Head of caudate nucleus (tissue), 42 donors: ENCODE results near the gene BPIFA2.
"Not testable (repeated sequence)": the region's sequence is repeated elsewhere in the genome, so short reads cannot be mapped to it uniquely, and the experiment has no call there.

ENCODE experiments used
- DNase-seq, 42 donors: peaks; one replicate each; pipeline versions ENCODE4 v3.0.0 to v3.0.0-alpha.2; 2020 to 2021; ENCODE audit warnings: mixed read lengths in 7 of 42
- intact Hi-C: fragments of 100-400 bp; cut with DNase I; formaldehyde crosslinking; loops from one replicate; pipeline ENCODE4 v1.15.0; 2022

Gene BPIFA2, protein sequence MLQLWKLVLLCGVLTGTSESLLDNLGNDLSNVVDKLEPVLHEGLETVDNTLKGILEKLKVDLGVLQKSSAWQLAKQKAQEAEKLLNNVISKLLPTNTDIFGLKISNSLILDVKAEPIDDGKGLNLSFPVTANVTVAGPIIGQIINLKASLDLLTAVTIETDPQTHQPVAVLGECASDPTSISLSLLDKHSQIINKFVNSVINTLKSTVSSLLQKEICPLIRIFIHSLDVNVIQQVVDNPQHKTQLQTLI

DNA sequence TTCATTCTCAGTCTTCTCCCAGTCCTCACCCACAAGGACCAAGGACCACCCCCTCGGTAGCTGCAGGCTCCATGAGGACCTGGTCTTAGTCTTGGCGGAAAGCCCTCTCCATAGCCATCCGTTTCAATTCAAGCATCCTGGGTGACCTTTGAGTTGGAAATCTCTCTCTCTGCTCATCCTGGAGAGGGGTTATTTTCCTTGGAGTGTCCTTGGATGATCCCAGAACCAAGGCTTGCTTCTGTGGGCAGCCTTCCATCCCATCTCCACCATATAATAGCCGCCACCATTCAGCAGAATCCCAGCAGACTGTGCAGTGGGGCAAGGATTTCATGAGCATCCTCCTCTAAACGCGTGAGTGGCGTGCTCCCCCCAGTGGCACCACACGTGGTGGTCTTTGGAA, at the start of gene BPIFA2:
Gene BPIFA2 (plus strand): TSS at position 301 of the 400 bp plus-strand sequence. CDS start 987 bp downstream, outside the sequence.
- no peak for DNase-seq
- intact Hi-C loops = no loop called here

DNA sequence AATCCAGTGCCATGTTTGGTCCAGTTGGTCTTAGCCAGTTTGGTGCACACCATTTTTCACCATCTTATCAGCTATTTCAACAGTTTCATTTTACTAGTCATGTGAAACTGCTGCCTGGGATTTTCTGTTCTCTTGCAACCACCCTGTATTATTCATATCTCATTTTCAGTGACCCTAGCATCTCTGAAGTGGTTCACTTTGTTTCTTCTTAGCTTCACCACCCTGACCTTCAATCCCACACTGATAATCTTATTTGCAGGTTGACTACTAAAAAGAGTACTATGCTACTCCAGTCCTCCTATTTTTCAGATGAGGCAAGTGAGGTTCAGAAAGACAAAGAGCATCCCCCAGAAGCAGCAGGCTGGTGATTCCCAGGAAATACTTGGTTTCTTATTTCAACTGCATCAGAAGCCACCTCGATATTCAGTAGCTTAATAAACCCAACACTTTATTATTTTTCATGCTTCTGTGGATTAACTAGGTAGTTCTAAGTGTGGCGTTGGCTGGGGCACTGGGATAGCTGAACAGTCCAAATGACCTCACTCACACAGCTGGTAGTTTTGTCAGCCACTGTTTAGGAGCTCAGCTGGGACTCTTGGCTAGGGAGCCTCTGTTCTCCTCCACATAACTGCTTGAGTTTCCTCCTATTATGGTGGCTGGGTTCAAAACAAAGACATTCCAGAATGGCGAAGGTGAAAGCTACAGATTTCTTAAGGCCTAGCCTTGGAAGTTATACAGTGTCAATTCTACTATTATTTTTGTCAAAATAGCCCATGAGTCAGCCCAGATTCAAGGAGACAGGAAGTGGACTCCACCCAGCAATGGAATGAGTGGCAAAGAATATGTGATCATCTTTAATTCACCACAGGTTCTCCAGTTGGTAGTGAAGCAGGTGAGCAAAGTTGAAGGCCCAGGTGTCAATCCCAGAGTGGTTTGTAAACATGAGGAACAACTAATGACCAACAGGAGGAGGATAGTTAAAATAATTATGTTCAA, 47.9 kb upstream of the BPIFA2 start:
- intact Hi-C loops = loop anchor here (10.0 kb wide), 1 partner anchor 75 kb away; no protein-coding TSS in a partner anchor
- DNase-seq = no peak

DNA sequence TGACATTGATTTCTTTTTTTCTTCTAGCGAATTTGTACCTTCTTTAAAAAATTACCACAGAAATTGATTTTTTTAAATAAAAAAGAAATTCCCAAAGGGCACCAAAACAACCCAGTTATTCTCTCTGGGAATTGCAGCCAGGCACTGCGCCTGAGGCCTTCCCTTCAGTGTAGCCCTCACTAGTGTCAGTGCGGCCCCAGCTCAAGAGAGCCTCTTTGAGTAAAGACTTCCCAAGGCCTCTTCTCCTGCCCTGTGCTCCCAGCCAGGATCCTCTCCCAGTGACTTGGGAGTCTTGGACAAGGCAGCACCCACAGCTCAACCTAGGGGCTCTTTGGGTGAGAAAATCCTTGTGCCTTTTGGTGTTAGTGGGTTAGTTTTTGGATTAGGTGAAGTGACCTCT, 47.0 kb upstream of the BPIFA2 start:
- no peak for DNase-seq
- intact Hi-C loops = loop anchor here (10.0 kb wide), 1 partner anchor 74 kb away; no protein-coding TSS in a partner anchor

DNA sequence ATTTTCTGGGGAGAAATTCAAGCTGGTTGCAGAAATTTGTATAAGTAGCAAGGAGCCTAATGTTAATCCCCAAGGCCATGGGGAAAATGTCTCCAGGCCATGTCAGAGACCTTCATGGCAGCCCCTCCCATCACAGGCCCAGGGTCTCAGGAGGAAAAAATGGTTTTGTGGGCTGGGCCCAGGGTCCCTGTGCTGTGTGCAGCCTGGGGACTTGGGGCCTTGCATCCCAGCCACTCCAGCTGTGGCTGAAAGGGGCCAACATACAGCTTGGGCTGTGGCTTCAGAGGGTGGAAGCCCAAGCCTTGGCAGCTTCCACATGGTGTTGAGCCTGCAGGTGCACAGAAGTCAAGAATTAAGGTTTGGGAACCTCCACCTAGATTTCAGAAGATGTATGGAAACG, 45.7 kb upstream of the BPIFA2 start:
- not testable (repeated sequence) for DNase-seq
- intact Hi-C loops = loop anchor here (10.0 kb wide), 1 partner anchor 73 kb away; no protein-coding TSS in a partner anchor

DNA sequence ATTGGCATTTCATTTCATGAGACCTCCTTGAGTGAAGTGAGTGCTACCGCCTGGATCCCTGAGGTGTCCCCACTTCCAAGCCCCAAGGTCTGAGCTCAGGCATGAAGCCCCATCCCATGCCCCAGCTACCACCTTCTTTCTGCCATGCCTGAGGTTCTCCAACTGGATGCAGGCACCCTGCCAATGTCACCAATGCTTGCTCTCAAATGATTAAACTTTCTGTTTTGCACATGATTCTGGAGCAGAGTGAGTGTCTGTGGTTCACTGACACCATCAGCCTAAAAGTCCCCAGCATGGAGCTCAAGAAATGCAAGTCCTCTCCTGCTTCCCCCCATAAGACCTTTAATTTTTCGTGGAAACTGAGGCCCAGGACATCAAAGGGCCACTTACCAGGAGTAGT, 43.7 kb upstream of the BPIFA2 start:
- intact Hi-C loops = loop anchor here (10.0 kb wide), 1 partner anchor 71 kb away; no protein-coding TSS in a partner anchor
- DNase-seq = no peak

DNA sequence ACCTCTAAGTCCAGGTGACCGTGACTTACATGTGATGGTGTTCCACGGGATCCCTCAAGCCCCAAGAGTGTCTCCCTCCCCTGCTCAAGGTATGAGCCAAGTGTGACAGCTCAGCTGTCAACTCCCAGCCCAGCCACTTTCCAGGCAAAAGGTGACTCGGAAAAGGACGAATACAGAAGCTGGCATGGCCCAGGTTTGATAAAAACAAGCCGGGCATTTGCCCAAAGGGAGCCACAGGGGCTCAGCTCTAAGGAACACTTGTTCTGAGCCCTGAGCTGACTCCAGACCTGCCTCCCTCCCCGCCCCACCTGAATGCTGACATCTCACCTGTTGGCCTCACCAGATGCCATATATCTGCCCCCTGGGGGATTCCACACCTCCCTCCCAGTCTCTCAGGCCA, 43.0 kb upstream of the BPIFA2 start:
- intact Hi-C loops = loop anchor here (10.0 kb wide), 1 partner anchor 70 kb away; no protein-coding TSS in a partner anchor
- DNase-seq = no peak

DNA sequence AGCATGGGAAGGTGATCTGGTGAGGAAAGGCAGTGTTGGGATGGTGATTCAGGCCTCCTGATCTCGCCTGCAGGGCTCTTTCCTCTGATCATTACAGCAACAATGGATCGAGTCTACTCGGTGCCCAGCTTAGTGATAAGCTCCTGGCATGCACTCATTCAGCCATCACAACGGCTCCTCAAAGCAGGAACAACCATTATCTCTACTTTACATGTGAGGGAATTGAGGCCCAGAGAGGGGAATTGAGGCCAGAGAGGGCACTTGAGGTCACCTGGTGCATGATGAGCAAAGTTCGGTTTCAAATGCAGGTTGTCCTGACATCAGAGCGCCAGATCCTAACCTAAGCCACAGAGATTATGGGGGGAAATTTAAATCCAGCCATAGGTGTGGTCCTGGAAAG, 42.0 kb upstream of the BPIFA2 start:
- intact Hi-C loops = loop anchor here (10.0 kb wide), 1 partner anchor 69 kb away; no protein-coding TSS in a partner anchor
- no peak for DNase-seq

DNA sequence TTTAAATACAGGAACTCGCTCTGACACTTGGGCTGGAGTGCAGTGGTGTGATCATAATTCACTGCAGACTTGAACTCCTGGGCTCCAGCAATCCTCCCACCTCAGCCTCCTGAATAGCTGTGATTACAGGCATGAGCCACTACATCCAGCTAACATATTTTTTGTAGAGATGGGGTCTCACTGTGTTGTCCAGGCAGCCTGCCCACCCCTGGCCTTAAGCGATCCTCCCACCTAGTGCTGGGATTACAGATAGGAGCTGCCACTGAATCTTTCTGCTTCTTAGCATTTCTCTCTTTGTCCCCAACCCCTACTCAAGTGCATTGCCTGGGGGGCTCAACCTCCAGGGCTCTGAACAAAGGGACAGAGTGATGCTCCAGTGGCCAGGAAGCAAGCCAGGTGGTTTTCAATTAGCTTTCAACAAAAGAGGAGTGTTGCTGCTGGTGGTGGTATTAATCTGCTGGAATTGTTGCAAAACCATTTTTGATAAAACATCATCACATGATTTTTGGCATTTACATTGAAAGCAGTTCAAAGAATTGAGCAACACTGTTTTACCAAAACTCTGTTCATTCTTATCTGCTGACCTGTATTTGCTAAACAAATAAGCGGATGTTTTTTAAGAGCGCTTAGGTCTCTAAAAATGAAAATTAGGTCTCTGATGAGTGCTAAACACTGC, 40.4 kb upstream of the BPIFA2 start:
- intact Hi-C loops = loop anchor here (10.0 kb wide), 1 partner anchor 67 kb away; no protein-coding TSS in a partner anchor
- no peak for DNase-seq

DNA sequence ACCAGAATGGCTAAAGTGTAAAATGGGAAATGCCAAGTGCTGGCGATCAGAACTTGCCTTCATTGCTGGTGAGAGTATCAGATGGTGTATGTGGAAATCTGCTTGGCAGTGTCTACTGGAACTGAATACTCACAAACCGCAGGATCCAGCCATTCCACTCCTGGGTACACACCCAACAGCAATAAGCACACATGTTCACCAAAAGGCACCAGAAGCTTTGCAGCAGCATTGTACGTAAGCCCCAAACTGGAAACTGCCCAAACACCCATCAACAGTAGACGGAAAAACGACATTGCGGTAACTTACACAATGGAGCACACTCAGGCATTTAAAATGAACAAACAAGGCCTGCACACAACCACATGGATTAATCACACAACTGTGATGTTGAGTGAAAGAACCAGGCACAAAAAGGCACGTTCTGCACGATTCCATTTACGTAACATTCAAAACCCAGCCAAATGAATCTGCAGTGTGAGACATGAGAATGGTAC, 37.3 kb upstream of the BPIFA2 start:
- intact Hi-C loops = no loop called here
- DNase-seq = no peak

DNA sequence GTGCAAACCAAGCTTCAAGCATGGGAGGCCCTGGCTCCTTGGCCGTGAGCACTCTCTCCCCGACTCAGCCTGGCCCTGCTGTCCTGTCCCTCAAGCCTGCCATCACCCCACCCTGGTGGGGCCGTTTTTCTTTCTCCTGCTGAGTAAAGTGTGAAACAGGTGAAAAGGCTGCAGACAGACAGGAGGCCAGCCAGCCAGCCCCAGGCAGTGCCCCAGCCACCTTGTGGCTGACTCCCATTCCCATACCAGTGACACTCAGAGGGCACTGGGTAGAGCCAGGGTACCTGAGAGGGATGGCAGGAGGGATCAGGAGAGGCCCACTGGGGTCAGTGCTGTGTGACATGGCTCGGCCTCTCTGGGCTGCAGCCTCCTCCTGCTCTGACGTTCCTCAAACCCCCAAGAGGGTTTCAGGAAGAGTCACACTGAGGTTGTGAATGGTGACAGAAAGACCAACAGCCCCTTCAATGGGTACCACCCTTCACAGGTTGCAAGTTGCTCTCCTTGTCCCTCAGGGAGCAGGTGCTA, 35.9 kb upstream of the BPIFA2 start:
- no peak for DNase-seq
- intact Hi-C loops = no loop called here

DNA sequence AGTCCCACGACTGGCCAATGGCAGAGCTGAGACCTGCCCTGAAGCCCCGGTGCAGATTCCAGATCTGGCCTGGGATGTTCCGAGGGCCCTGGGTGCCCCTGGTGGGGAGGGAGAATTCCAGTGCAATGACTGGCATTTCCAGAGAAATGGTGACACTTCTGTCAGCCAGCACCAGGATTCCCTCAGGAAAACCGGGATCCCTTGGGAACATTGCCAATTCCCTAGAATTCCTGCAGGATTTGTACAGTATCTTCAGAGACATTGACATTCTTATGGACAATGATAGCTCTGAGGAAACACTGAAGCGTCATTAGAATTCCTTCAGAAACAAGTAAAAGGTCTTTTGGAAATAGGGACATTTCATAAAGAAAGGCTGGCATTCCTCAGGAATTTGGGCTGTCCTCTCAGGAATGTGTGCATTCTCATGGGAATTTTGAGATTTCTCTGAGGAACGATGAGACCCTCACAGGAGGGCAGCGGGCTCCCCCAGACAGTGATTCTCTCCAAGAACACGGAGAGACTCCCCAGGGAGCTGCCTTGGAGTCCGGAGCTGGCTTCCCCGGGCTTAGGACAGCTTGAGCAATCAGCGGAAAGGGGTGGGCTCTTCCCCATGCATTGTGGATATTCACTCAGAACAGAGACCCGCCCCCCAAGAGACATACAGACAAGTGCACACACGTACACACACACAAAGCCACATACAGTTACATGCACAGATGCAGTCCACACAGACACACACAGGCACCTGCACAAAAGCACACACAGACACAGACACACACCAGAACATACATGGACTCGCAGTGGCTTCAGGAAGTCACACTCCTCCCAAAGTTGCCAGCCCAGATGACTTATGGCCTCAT, 35.2 kb upstream of the BPIFA2 start:
- no peak for DNase-seq
- intact Hi-C loops = no loop called here

DNA sequence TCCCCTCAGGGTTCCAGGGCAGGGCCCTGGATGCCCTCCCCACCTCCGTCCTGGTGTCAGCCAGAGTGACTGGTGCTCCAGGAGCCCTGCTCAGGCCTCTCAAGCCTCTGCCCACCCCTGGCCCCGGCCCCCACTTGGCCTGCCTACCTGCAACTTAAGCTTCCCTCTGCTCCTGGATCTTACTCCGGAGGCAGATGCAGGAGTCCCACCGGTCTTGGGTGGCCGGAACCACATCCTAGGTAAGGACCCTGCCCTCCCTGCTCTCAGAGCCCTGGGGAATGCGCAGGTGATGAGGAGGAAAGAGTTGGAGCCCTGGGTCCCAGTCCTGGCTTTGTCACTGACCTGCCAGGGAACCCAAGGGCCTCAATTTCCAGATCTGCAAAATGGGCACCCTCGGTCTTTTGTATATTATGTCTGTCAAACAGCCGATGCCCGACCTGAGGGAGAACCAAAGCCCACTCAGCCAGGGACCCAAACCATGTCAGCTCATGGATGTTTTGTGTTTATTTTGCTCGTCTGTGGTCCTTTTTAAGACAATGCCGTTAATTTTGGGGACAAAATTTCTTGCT, 34.5 kb upstream of the BPIFA2 start:
- intact Hi-C loops = no loop called here
- DNase-seq = no peak

DNA sequence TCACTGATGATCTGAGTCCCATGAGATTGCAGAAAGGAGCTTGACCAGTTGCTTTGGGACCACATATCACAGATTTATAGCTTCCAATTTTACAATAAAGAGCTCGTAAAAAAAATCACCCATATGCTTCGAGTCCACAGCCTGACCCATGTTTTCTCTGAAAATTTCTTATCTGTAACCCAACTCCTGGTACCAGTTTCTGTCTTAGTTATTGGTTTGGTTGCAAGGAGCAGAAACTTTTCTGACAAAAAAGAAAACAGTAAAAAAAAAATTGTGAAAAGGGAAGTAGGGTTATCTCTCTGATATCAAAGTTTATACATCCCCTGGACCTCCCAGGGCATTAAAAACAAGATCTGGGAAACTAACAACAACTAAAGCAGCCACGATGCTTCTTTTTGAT, 30.8 kb upstream of the BPIFA2 start:
- intact Hi-C loops = no loop called here
- DNase-seq = no peak

DNA sequence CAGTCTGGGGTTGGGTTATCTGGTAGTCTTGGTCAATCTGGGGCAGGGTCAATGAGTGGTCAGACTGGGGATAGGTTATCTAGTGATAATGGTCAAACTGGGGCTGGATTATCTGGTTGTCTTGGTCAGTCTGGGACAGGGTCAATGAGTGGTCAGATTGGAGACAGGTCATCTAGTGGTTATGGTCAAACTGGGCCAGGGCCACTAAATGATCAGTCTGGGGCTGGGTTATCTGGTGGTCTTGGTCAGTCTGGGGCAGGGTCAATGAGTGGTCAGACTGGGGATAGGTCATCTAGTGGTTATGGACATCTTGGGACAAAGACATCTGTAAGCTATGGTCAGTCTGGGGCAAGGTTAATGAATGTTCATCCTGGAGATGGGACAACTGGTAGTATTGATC, 28.5 kb upstream of the BPIFA2 start:
- intact Hi-C loops = no loop called here
- DNase-seq = no peak

DNA sequence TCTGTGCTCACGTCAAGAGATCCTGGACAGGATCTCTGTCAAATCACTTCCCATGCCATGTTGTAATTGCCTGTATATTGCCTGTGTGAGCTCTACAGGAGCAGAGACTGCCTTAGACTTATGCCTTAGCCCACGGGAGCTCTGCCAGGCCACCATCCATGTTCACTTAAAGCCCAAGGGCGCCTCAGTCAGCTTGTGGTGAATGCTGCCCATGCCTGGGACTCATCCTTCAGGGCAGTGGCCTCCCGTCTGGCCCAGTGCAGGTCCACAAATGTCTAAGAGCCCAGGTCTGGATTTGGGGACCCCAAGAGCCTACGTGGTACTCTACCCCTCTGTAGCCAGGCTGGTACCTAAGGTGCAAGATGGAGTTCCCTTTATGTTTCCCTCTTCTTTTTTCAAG, 22.4 kb upstream of the BPIFA2 start:
- DNase-seq = no peak
- intact Hi-C loops = no loop called here

DNA sequence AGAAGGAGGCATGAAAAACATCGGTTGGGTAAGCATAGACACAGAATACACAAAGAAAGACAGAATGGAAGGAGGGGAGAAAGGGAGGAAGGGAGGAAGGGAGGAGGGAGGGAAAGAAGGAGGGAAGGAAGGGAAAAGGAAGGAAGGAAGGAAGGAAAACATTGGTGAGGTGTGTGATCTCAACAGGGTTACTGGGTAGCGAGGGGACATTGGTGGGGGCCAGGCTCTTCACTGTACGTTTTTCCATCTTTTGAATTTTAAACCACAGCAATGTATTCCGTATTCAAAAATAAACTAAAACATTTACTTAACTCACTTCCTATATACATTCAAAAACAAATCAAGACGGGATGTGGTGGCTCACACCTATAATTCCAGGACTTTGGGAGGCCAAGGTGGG, 20.7 kb upstream of the BPIFA2 start:
- intact Hi-C loops = no loop called here
- no peak for DNase-seq

DNA sequence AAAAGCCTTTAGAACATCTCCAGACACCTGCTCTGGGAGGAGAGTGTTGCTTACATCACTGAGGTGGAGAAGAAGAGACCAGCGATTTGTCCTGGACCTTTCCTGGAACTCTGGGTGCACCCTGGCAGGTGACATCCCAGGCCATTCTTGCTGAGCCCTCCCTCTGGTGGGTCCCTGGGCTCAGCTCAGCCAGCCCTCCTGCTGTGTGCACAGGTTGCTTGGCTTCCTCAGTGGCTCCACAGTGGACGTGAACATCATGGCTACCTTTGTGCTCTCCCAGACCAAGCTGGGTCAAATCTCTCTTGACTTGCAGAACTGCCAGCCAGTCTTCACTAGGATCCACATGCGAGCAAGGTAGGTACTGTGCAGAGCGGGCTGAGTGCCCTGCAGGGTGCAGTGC, 19.9 kb upstream of the BPIFA2 start:
- intact Hi-C loops = no loop called here

DNA sequence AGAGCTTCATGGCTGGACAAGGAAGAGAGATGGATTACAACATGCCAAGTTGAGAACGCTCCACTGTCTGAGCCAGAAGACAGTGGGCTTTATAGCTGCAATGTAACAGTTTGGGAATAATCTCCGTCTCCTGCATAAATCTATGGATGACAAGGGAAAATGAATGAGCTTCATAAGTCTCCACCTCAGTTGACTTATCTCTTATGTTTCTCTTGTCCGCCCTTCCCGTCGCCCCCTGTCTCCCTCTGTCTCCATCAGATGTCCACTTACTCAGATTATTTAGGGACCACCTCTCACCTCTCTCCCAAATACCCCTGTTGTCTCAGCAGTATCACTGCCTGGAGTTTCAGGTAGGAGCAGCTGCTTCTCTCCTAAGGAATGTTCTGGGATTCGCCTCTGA, 13.7 kb upstream of the BPIFA2 start:
- intact Hi-C loops = no loop called here
- DNase-seq = no peak

More for the DNA sequence above, 19.9 kb upstream of the BPIFA2 start:
- DNase-seq = no peak
